ENCODE measurements around the gene BRINP2.

The BRINP2 gene

GRCh38 chr1:177307771-177308170 is 137.0 kb downstream of the BRINP2 start:
- no peak for ATAC-seq
- no peak for TF ChIP-seq ZFP3 (CRISPR knock-in tag; IDR thresholded peaks at IDR 0.05)
- no peak for TF ChIP-seq ZNF565 (CRISPR knock-in tag; conservative IDR thresholded peaks at IDR 0.05; ENCODE audit: low read depth)
- no peak for TF ChIP-seq GLIS3 (CRISPR knock-in tag; IDR thresholded peaks at IDR 0.05)
- no peak for TF ChIP-seq ISL1 (CRISPR knock-in tag; IDR thresholded peaks at IDR 0.05)
- TF ChIP-seq ZFP30 (CRISPR knock-in tag; IDR thresholded peaks at IDR 0.05): no peak
- no peak for TF ChIP-seq POU6F1 (CRISPR knock-in tag; IDR thresholded peaks at IDR 0.05; ENCODE audit: borderline replicate concordance, low read depth)
- TF ChIP-seq ZC3H10 (CRISPR knock-in tag; IDR thresholded peaks at IDR 0.05): no peak
- no peak for TF ChIP-seq ARNTL (CRISPR knock-in tag; IDR thresholded peaks at IDR 0.05; ENCODE audit: borderline replicate concordance, low read depth)
- no peak for TF ChIP-seq CSRNP3 (CRISPR knock-in tag; IDR thresholded peaks at IDR 0.05)
- no peak for TF ChIP-seq CREB5 (CRISPR knock-in tag; IDR thresholded peaks at IDR 0.05; ENCODE audit: low read depth)
- no peak for TF ChIP-seq TOX (CRISPR knock-in tag; IDR thresholded peaks at IDR 0.05; ENCODE audit: borderline replicate concordance)
- no peak for TF ChIP-seq PATZ1 (CRISPR knock-in tag; IDR thresholded peaks at IDR 0.05; ENCODE audit: borderline replicate concordance)
- no peak for TF ChIP-seq ZNF8 (CRISPR knock-in tag; IDR thresholded peaks at IDR 0.05)

GRCh38 chr1:177309880-177310279 is 139.1 kb downstream of the BRINP2 start:
- no peak for ATAC-seq
- TF ChIP-seq ZFP30 (CRISPR knock-in tag; IDR thresholded peaks at IDR 0.05) (no peak), PATZ1 (CRISPR knock-in tag; IDR thresholded peaks at IDR 0.05; ENCODE audit: borderline replicate concordance) (no peak), ISL1 (CRISPR knock-in tag; IDR thresholded peaks at IDR 0.05) (no peak)

- no peak for ATAC-seq
- TF ChIP-seq ESRRG (CRISPR knock-in tag; IDR thresholded peaks at IDR 0.05) (no peak), ZFP3 (CRISPR knock-in tag; IDR thresholded peaks at IDR 0.05) (no peak), OSR1 (CRISPR knock-in tag; IDR thresholded peaks at IDR 0.05) (no peak), PPARA (CRISPR knock-in tag; IDR thresholded peaks at IDR 0.05; ENCODE audit: borderline replicate concordance) (no peak), TOX (CRISPR knock-in tag; IDR thresholded peaks at IDR 0.05; ENCODE audit: borderline replicate concordance) (no peak), CSDC2 (CRISPR knock-in tag; IDR thresholded peaks at IDR 0.05) (no peak), ZNF8 (CRISPR knock-in tag; IDR thresholded peaks at IDR 0.05) (no peak), CREB5 (CRISPR knock-in tag; IDR thresholded peaks at IDR 0.05; ENCODE audit: low read depth) (no peak), BACH2 (CRISPR knock-in tag; IDR thresholded peaks at IDR 0.05; ENCODE audit: borderline replicate concordance) (no peak), TSHZ2 (CRISPR knock-in tag; IDR thresholded peaks at IDR 0.05) (no peak), GLIS3 (CRISPR knock-in tag; IDR thresholded peaks at IDR 0.05) (no peak), ZC3H10 (CRISPR knock-in tag; IDR thresholded peaks at IDR 0.05) (no peak), TCF4 (CRISPR knock-in tag; IDR thresholded peaks at IDR 0.05; ENCODE audit: borderline replicate concordance) (no peak), ZFP30 (CRISPR knock-in tag; IDR thresholded peaks at IDR 0.05) (no peak), ZNF565 (CRISPR knock-in tag; conservative IDR thresholded peaks at IDR 0.05; ENCODE audit: low read depth) (no peak), RARB (CRISPR knock-in tag; IDR thresholded peaks at IDR 0.05) (no peak), ISL1 (CRISPR knock-in tag; IDR thresholded peaks at IDR 0.05) (no peak), PATZ1 (CRISPR knock-in tag; IDR thresholded peaks at IDR 0.05; ENCODE audit: borderline replicate concordance) (no peak), SNAI2 (CRISPR knock-in tag; IDR thresholded peaks at IDR 0.05) (no peak)
These were observed 139.6 kb downstream of the BRINP2 start for GRCh38 chr1:177310326-177310725.
